SK-N-SH (cell line): ENCODE measurements around the gene ERMARD.

Source experiments
- CHD2 ChIP-seq: fragments of 150-350 bp; IDR thresholded peaks from 2 replicates; pipeline ENCODE4 v1.6.1; 2018; ENCODE audit warnings: low read length; ENCODE audit not compliant: partially characterized antibody
- EP300 ChIP-seq, 2 experiments: IDR thresholded peaks; 2 replicates each; pipeline versions ENCODE4 v1.4.0 to v1.6.1; 2012; ENCODE audit warnings: borderline replicate concordance in 1 of 2, low read depth in 1 of 2, low read length in 1 of 2
- FOSL2 ChIP-seq: IDR thresholded peaks from 2 replicates; pipeline ENCODE4 v1.4.0; 2012; ENCODE audit warnings: low read depth, mild to moderate bottlenecking, moderate library complexity, borderline replicate concordance
- JUND ChIP-seq: IDR thresholded peaks from 2 replicates; pipeline ENCODE4 v1.4.0; 2012
- NRF1 ChIP-seq: IDR thresholded peaks from 2 replicates; pipeline ENCODE4 v1.6.1; 2012; ENCODE audit warnings: low read depth, mild to moderate bottlenecking, low read length
- POLR2AphosphoS5 ChIP-seq: IDR thresholded peaks from 2 replicates; pipeline ENCODE4 v1.6.1; 2012; ENCODE audit warnings: low read depth, low read length
- RCOR1 ChIP-seq: fragments of 150-350 bp; IDR thresholded peaks from 2 replicates; pipeline ENCODE4 v1.6.1; 2017; ENCODE audit warnings: antibody characterized with exemption, low read length
- RFX5 ChIP-seq: IDR thresholded peaks from 2 replicates; pipeline ENCODE4 v1.6.1; 2012; ENCODE audit warnings: mild to moderate bottlenecking, improper control_type of control experiment, low read length
- TAF1 ChIP-seq: IDR thresholded peaks from 2 replicates; pipeline ENCODE4 v1.6.1; 2012; ENCODE audit warnings: low read depth, mild to moderate bottlenecking, low read length, moderate library complexity, borderline replicate concordance
- TEAD4 ChIP-seq: IDR thresholded peaks from 2 replicates; pipeline ENCODE4 v1.4.0; 2012; ENCODE audit warnings: mild to moderate bottlenecking, borderline replicate concordance; ENCODE audit not compliant: insufficient read depth
- TF ChIP-seq, protein P1 (sequence below): fragments of 200-600 bp; sonication (generic); IDR thresholded peaks from 2 replicates; pipeline ENCODE4 v1.6.1; 2017; ENCODE audit warnings: antibody characterized with exemption, mild to moderate bottlenecking, moderate library complexity
- TF ChIP-seq, protein P2 (sequence below): IDR thresholded peaks from 2 replicates; pipeline ENCODE4 v1.6.1; 2012; ENCODE audit warnings: mild to moderate bottlenecking, low read depth, low read length, moderate library complexity

DNA sequence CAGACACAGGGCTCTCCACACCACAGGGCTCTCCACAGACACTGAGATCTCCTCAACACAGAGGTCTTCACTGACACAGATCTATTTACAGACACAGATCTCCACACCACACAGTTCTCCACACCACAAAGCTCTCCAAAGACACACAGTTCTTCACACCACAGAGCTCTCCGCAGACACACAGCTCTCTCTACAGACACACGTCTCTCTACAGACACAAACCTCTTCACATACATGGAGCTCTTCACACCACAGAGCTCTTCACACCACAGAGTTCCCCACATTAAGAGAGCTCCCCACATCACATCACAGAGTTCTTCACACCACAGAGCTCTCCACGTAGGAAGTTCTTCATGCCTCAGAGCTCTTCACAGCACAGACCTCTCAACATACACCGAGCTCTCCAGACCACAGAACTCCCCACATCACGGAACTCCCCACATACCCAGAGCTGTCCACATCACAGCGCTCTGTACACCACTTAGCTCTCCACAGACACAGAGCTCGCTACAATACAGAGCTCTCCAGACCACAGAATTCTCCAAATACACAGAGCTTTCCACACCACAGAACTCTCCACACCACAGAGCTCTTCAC is 53.9 kb downstream of the ERMARD start:
- TF ChIP-seq TAF1 (no peak), JUND (no peak), RFX5 (no peak), CHD2 (no peak), POLR2AphosphoS5 (no peak), TEAD4 (no peak), EP300 (IDR thresholded peaks at IDR 0.05; ENCODE audit: borderline replicate concordance in 1 of 2, low read depth in 1 of 2, low read length in 1 of 2) (no peak), FOSL2 (no peak), NRF1 (no peak), RCOR1 (no peak)
- TF ChIP-seq, protein P1, sequence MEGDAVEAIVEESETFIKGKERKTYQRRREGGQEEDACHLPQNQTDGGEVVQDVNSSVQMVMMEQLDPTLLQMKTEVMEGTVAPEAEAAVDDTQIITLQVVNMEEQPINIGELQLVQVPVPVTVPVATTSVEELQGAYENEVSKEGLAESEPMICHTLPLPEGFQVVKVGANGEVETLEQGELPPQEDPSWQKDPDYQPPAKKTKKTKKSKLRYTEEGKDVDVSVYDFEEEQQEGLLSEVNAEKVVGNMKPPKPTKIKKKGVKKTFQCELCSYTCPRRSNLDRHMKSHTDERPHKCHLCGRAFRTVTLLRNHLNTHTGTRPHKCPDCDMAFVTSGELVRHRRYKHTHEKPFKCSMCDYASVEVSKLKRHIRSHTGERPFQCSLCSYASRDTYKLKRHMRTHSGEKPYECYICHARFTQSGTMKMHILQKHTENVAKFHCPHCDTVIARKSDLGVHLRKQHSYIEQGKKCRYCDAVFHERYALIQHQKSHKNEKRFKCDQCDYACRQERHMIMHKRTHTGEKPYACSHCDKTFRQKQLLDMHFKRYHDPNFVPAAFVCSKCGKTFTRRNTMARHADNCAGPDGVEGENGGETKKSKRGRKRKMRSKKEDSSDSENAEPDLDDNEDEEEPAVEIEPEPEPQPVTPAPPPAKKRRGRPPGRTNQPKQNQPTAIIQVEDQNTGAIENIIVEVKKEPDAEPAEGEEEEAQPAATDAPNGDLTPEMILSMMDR = no peak
- TF ChIP-seq, protein P2, sequence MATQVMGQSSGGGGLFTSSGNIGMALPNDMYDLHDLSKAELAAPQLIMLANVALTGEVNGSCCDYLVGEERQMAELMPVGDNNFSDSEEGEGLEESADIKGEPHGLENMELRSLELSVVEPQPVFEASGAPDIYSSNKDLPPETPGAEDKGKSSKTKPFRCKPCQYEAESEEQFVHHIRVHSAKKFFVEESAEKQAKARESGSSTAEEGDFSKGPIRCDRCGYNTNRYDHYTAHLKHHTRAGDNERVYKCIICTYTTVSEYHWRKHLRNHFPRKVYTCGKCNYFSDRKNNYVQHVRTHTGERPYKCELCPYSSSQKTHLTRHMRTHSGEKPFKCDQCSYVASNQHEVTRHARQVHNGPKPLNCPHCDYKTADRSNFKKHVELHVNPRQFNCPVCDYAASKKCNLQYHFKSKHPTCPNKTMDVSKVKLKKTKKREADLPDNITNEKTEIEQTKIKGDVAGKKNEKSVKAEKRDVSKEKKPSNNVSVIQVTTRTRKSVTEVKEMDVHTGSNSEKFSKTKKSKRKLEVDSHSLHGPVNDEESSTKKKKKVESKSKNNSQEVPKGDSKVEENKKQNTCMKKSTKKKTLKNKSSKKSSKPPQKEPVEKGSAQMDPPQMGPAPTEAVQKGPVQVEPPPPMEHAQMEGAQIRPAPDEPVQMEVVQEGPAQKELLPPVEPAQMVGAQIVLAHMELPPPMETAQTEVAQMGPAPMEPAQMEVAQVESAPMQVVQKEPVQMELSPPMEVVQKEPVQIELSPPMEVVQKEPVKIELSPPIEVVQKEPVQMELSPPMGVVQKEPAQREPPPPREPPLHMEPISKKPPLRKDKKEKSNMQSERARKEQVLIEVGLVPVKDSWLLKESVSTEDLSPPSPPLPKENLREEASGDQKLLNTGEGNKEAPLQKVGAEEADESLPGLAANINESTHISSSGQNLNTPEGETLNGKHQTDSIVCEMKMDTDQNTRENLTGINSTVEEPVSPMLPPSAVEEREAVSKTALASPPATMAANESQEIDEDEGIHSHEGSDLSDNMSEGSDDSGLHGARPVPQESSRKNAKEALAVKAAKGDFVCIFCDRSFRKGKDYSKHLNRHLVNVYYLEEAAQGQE = no peak
